Naive thymus-derived CD4-positive, alpha-beta T cell (primary cell): ENCODE results near the gene WDR75. TPM values are rescaled to one million over a fixed set of nuclear protein-coding genes. Genes with fewer than 3 reads are reported as not detected.

Experiments used
- ATAC-seq: fragments of 150-1000 bp; cut with Tn5 transposase; 2 replicates; pipeline ENCODE4 v1.10.0; 2021; ENCODE audit warnings: mild to moderate bottlenecking, moderate library complexity
- CTCF ChIA-PET: fragments of 350-600 bp; sonication (Branson Sonifier 250); formaldehyde crosslinking; loops from one replicate; lab custom pipeline; 2021; ENCODE audit warnings: antibody characterized with exemption; lab: Charles Lee
- POLR2A ChIA-PET: fragments of 350-600 bp; sonication (Branson Sonifier 250); formaldehyde crosslinking; loops from one replicate; lab custom pipeline; 2021; ENCODE audit warnings: antibody characterized with exemption, inconsistent platforms; lab: Charles Lee
- DNase-seq, 9 donors: peaks; one replicate each; pipeline versions ENCODE4 v3.0.0 to v3.0.0-alpha.2; 2020 to 2022; ENCODE audit warnings: mixed read lengths in 1 of 9
- H3K27ac ChIP-seq: one replicate; pipeline ENCODE4 v1.7.0; 2013; ENCODE audit warnings: mild to moderate bottlenecking, low read depth, low read length, moderate library complexity
- H3K27me3 ChIP-seq, 2 donors: one replicate each; pipeline ENCODE4 v1.7.0; 2013; ENCODE audit warnings: low read length in 2 of 2, mild to moderate bottlenecking in 2 of 2, moderate library complexity in 2 of 2; ENCODE audit not compliant: control insufficient read depth in 2 of 2, insufficient read depth in 2 of 2
- H3K36me3 ChIP-seq, 3 experiments: 1 replicate in 2 of 3; 2 replicates in 1 of 3; pipeline ENCODE4 v1.7.0; 2013; ENCODE audit warnings: low read length in 3 of 3, mild to moderate bottlenecking in 3 of 3, moderate library complexity in 1 of 3; ENCODE audit not compliant: insufficient read depth in 3 of 3, control insufficient read depth in 2 of 3
- H3K4me1 ChIP-seq, 2 donors: one replicate each; pipeline ENCODE4 v1.7.0; 2013; ENCODE audit warnings: low read length in 2 of 2, mild to moderate bottlenecking in 2 of 2, moderate library complexity in 1 of 2; ENCODE audit not compliant: control insufficient read depth in 2 of 2, insufficient read depth in 2 of 2
- H3K4me3 ChIP-seq: 2 replicates; pipeline ENCODE4 v1.7.0; 2013; ENCODE audit warnings: mild to moderate bottlenecking, low read length
- H3K9me3 ChIP-seq, 3 experiments: 1 replicate in 2 of 3; 2 replicates in 1 of 3; pipeline ENCODE4 v1.7.0; 2013; ENCODE audit warnings: low read length in 3 of 3; ENCODE audit not compliant: control insufficient read depth in 2 of 3
- H3K27ac Mint-ChIP-seq, 9 donors: one replicate each; pipeline ENCODE4 v1.8.0; 2020 to 2022; ENCODE audit warnings: mixed read lengths in 9 of 9, mild to moderate bottlenecking in 8 of 9, moderate library complexity in 5 of 9, inconsistent platforms in 2 of 9
- H3K27me3 Mint-ChIP-seq, 5 donors: one replicate each; pipeline ENCODE4 v1.8.0; 2021 to 2022; ENCODE audit warnings: mixed read lengths in 5 of 5, mild to moderate bottlenecking in 1 of 5
- H3K36me3 Mint-ChIP-seq, 5 donors: one replicate each; pipeline ENCODE4 v1.8.0; 2020 to 2022; ENCODE audit warnings: mixed read lengths in 5 of 5, mild to moderate bottlenecking in 3 of 5, inconsistent platforms in 1 of 5
- H3K4me1 Mint-ChIP-seq, 7 donors: one replicate each; pipeline ENCODE4 v1.8.0; 2020 to 2022; ENCODE audit warnings: mixed read lengths in 7 of 7, mild to moderate bottlenecking in 3 of 7, inconsistent platforms in 1 of 7
- H3K4me3 Mint-ChIP-seq, 10 donors: one replicate each; pipeline ENCODE4 v1.8.0; 2020 to 2022; ENCODE audit warnings: mild to moderate bottlenecking in 10 of 10, mixed read lengths in 10 of 10, moderate library complexity in 6 of 10, inconsistent platforms in 2 of 10
- H3K9me3 Mint-ChIP-seq, 11 donors: one replicate each; pipeline ENCODE4 v1.8.0; 2020 to 2022; ENCODE audit warnings: mixed read lengths in 11 of 11, mild to moderate bottlenecking in 4 of 11, inconsistent platforms in 1 of 11, moderate library complexity in 1 of 11
- intact Hi-C, 2 donors: fragments of 100-400 bp; cut with micrococcal nuclease; formaldehyde crosslinking; loops; one replicate each; pipeline ENCODE4 v1.15.1; 2023
- polyA plus RNA-seq, 2 donors: library from polyadenylated mRNA; unstranded; fragments of 300-500 nt; fragmentation: Illumina TruSeq; gene quantifications; one replicate each; pipeline ENCODE4 v1.2.3, GENCODE V29; 2021
- total RNA-seq, 6 experiments: library from RNA in 5 of 6; stranded (reverse) in 5 of 6; gene quantifications; 1 replicate in 5 of 6; 2 replicates in 1 of 6; pipeline ENCODE4 v1.2.3 and lab custom pipeline; 2021 to 2026

The WDR75 gene
- total and polyA plus RNA-seq, 7 experiments from 2014 or later = 14.2 to 67.4 (median 45.3) TPM

DNA sequence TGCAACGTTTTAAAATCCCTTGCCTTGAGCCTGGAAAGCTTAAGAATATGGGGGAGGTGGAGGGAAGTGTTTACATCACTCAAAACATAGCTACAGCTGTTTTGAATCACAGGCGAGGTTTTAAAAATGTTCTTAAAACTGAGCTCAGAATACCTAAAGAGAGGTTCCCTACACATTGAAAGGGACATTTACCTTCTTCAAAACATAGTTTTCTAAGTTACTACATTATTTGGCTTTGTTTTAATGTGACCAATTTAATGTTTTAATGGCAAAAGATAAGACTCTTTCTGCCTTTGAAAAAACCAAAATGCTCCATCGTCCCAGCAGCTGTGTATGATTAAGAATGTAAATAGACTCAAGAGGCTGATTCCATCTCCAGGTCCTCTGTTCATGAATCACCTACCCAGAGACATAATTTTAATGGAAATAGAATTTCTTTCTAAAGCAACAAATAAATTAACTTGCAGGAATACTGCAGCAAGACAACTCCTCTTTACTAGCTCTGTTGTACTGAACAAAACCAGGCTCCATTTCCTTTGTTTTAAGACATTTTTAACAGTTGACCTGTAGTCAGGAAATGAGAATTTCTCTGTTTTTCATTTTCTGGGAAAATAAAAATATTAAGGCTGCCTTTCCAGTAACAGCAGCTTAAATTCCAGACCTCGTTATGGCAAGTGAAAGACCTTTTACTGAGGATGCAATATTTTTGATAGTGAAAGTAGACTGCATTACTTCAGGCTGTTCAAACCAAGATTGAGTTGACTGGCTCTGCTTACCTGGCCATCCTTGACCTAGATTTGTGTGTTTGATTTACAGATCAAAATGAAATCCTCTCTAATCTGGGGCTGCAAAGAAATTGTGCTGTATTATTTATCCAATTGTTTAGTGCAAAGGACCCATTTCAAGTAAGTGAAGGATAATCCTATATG, 33.7 kb upstream of the WDR75 start:
- Mint-ChIP-seq H3K4me3 (peak overlapping the region in 6 of 10 donors; percentile 17 to 48 (median 30)), H3K27me3 (no peaks in the 10 kb centered on the region), H3K36me3 (peaks cover 0 to 4% (median 0%) of the 10 kb centered on the region in 5 donors), H3K4me1 (peaks cover 5 to 23% (median 18%) of the 10 kb centered on the region in 7 donors), H3K9me3 (no peaks in the 10 kb centered on the region), H3K27ac (peak overlapping the region in 5 of 9 donors; percentile 13 to 58 (median 21))
- Histone ChIP-seq H3K9me3 (no peaks in the 10 kb centered on the region), H3K4me1 (peaks cover 0 to 8% of the 10 kb centered on the region in 2 donors), H3K4me3 (no peak overlapping the region), H3K36me3 (no peaks in the 10 kb centered on the region), H3K27ac (no peak overlapping the region), H3K27me3 (no peaks in the 10 kb centered on the region)
- CTCF ChIA-PET = interaction anchor here (1.4 to 1.6 kb wide), 3 partner anchors 265 to 314 kb away, joined by 3 to 4 read pairs (median 3); no protein-coding TSS in a partner anchor
- DNase-seq = no peak
- intact Hi-C loops = loop anchor here in 1 of 2 donors (5.0 kb wide), 1 partner anchor 105 kb away; no protein-coding TSS in a partner anchor
- no peak for ATAC-seq
- POLR2A ChIA-PET = interaction anchor here (0.6 kb wide), 1 partner anchor 21 kb away, joined by 6 read pairs; no protein-coding TSS in a partner anchor

DNA sequence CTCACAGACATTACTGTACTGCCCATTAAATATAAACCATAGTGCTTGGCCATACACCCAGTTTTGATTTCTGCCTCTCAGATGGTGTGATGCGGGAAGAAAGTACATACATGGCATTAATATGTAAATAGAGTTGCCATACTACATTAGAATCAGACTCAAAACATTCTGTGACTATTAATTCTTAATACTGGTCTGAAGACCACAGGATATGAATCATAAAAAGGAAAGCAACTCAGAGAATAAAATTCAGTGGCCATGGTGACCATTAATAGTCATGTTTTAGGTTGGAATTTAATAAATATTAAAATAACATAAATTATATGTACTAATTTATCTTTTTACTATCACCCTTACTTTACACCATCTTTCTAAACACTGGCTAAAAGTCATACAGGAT, 33.0 kb upstream of the WDR75 start:
- POLR2A ChIA-PET = interaction anchor here (0.6 kb wide), 1 partner anchor 20 kb away, joined by 6 read pairs; no protein-coding TSS in a partner anchor
- DNase-seq = no peak
- no peaks in the 10 kb centered on the region for H3K9me3 Mint-ChIP-seq
- peaks cover 5 to 23% (median 18%) of the 10 kb centered on the region in 7 donors for H3K4me1 Mint-ChIP-seq
- no peaks in the 10 kb centered on the region for H3K36me3 ChIP-seq
- no peaks in the 10 kb centered on the region for H3K27me3 ChIP-seq
- H3K36me3 Mint-ChIP-seq = peaks cover 0 to 1% (median 0%) of the 10 kb centered on the region in 5 donors
- H3K27ac ChIP-seq = no peak overlapping the region
- H3K4me3 Mint-ChIP-seq = peak overlapping the region in 1 of 10 donors; percentile 17
- CTCF ChIA-PET = interaction anchor here (1.4 to 1.5 kb wide), 2 partner anchors 265 to 268 kb away, joined by 3 read pairs; no protein-coding TSS in a partner anchor
- intact Hi-C loops = loop anchor here in 1 of 2 donors (5.0 kb wide), 1 partner anchor 106 kb away; no protein-coding TSS in a partner anchor
- H3K4me3 ChIP-seq = no peak overlapping the region
- no peaks in the 10 kb centered on the region for H3K27me3 Mint-ChIP-seq
- no peak overlapping the region for H3K27ac Mint-ChIP-seq
- no peaks in the 10 kb centered on the region for H3K9me3 ChIP-seq
- no peak for ATAC-seq
- H3K4me1 ChIP-seq = peaks cover 0 to 8% of the 10 kb centered on the region in 2 donors

DNA sequence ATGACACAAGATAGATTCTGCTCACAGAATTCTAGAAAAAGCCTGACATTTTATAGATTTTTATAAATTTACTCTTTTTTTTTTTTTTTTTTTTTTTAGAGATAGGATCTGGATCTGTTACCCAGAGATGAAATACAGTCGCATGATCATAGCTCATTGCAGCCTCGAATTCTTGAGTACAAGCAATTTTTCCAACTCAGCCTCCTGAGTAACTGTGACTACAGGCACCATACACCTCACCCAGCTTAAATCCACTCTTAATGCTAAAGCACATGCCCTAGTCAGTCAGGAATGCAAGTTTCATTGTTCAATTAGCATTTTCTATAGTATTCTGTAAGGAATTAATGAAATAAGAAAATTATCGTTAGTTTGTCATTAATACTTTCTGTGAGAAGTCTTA, 32.1 kb upstream of the WDR75 start:
- POLR2A ChIA-PET = no interaction called here
- H3K4me1 ChIP-seq = peaks cover 0 to 8% of the 10 kb centered on the region in 2 donors
- Mint-ChIP-seq H3K27ac (no peak overlapping the region), H3K36me3 (no peaks in the 10 kb centered on the region), H3K4me3 (no peak overlapping the region), H3K9me3 (no peaks in the 10 kb centered on the region), H3K4me1 (peaks cover 5 to 23% (median 18%) of the 10 kb centered on the region in 7 donors), H3K27me3 (no peaks in the 10 kb centered on the region)
- no peak overlapping the region for H3K4me3 ChIP-seq
- CTCF ChIA-PET = interaction anchor here (0.7 to 1.1 kb wide), 2 partner anchors 315 to 466 kb away, joined by 3 to 9 read pairs; no protein-coding TSS in a partner anchor
- no peak for DNase-seq
- no peaks in the 10 kb centered on the region for H3K27me3 ChIP-seq
- no peak overlapping the region for H3K27ac ChIP-seq
- intact Hi-C loops = loop anchor here in 1 of 2 donors (5.0 kb wide), 1 partner anchor 107 kb away; no protein-coding TSS in a partner anchor
- ATAC-seq = no peak
- H3K36me3 ChIP-seq = no peaks in the 10 kb centered on the region
- H3K9me3 ChIP-seq = no peaks in the 10 kb centered on the region

DNA sequence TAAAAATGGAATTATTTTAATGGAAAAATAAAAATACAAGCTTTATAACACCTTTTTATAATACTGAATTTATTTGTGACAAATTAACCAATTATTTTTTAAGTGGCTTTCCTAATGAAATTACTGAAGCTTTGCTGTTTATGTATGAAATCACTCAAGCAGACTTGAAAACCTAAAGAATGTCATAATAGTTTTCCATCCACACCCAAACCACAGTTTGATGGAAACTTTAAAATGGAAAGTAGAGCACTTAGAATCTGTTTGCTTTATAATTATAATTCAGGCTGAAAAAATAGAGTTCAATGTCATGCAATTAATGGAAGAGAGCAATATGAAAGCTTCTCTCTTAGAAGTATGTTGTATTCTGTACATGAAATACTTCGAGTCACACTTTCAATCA, 31.6 kb upstream of the WDR75 start:
- H3K27ac Mint-ChIP-seq = no peak overlapping the region
- H3K27me3 Mint-ChIP-seq = no peaks in the 10 kb centered on the region
- Histone ChIP-seq H3K4me1 (peaks cover 0 to 8% of the 10 kb centered on the region in 2 donors), H3K9me3 (no peaks in the 10 kb centered on the region), H3K4me3 (no peak overlapping the region), H3K36me3 (no peaks in the 10 kb centered on the region), H3K27me3 (no peaks in the 10 kb centered on the region), H3K27ac (no peak overlapping the region)
- no peak overlapping the region for H3K4me3 Mint-ChIP-seq
- no peaks in the 10 kb centered on the region for H3K9me3 Mint-ChIP-seq
- peaks cover 5 to 23% (median 18%) of the 10 kb centered on the region in 7 donors for H3K4me1 Mint-ChIP-seq
- intact Hi-C loops = loop anchor here (5.0 kb wide), 3 partner anchors 107 to 642 kb away; no protein-coding TSS in a partner anchor
- H3K36me3 Mint-ChIP-seq = no peaks in the 10 kb centered on the region
- no peak for ATAC-seq
- ChIA-PET CTCF (interaction anchor here (0.6 to 1.1 kb wide), 4 partner anchors 130 to 466 kb away, joined by 3 to 9 read pairs (median 6); no protein-coding TSS in a partner anchor), POLR2A (no interaction called here)
- no peak for DNase-seq

DNA sequence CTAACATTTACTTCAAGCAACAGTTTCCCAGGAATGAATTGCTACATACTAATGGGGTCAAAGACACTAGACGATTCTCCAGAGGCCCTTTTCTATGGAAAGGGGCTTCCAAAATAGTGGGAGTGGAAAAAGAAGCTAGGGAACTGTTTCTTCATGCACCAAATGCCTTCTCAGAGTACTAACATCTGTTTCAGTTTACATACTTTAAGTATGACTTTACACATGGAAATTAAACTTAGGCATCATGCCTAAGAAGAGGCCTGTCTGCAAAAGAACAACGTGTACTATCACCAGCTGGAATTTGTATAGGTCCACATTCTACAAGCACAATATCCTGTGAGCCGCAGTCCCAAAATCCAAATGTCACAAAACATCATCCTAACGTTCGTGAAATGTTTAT, 29.4 kb upstream of the WDR75 start:
- Mint-ChIP-seq H3K4me1 (peaks cover 5 to 18% (median 13%) of the 10 kb centered on the region in 7 donors), H3K4me3 (no peak overlapping the region), H3K9me3 (no peaks in the 10 kb centered on the region), H3K27ac (no peak overlapping the region), H3K36me3 (no peaks in the 10 kb centered on the region), H3K27me3 (no peaks in the 10 kb centered on the region)
- H3K4me3 ChIP-seq = no peak overlapping the region
- peaks cover 0 to 8% of the 10 kb centered on the region in 2 donors for H3K4me1 ChIP-seq
- ChIA-PET POLR2A (no interaction called here), CTCF (interaction anchor here (0.6 to 1.8 kb wide), 7 partner anchors 65 to 317 kb away, joined by 3 to 13 read pairs (median 5); no protein-coding TSS in a partner anchor)
- no peaks in the 10 kb centered on the region for H3K36me3 ChIP-seq
- no peak for ATAC-seq
- DNase-seq = no peak
- no peaks in the 10 kb centered on the region for H3K27me3 ChIP-seq
- intact Hi-C loops = loop anchor here (1.0 to 5.0 kb wide), 11 partner anchors 65 to 1831 kb away; no protein-coding TSS in a partner anchor
- no peak overlapping the region for H3K27ac ChIP-seq
- no peaks in the 10 kb centered on the region for H3K9me3 ChIP-seq

DNA sequence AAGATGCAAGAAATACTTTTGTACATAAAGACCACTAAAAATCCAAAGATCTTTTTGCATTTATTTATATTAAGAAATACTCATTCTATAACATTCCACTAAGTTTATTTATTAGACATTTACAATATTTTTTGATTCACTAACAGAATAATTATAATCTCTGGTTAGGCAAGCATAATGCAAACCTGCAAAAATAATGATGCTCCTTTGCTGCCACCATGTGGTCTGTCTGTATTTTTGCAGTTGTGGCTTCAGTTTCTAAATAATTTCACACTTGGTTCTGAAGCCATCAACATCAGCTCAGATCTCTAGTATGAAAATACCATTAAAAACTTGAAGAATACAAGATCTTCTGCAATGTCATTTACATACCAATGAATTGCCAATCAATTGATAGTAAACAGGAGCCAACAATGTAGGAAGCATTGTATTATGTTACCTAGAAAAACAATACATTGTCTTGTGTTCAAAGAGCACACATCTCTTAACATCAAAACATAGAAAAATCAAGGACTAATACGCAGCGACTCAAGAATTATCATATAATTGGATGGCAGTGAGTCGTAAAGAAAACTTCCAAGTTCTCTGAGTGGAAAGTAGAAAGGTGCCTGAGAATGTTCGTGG, 28.8 kb upstream of the WDR75 start:
- ChIA-PET POLR2A (interaction anchor here (0.7 kb wide), 1 partner anchor 318 kb away, joined by 4 read pairs; no protein-coding TSS in a partner anchor), CTCF (interaction anchor here (0.6 to 1.8 kb wide), 8 partner anchors 9 to 336 kb away, joined by 3 to 13 read pairs (median 3); no protein-coding TSS in a partner anchor)
- intact Hi-C loops = loop anchor here (1.0 to 5.0 kb wide), 11 partner anchors 66 to 1832 kb away; no protein-coding TSS in a partner anchor
- H3K9me3 Mint-ChIP-seq = no peaks in the 10 kb centered on the region
- no peaks in the 10 kb centered on the region for H3K27me3 ChIP-seq
- H3K9me3 ChIP-seq = no peaks in the 10 kb centered on the region
- no peak overlapping the region for H3K4me3 Mint-ChIP-seq
- H3K4me1 ChIP-seq = peaks cover 0 to 7% of the 10 kb centered on the region in 2 donors
- H3K27me3 Mint-ChIP-seq = no peaks in the 10 kb centered on the region
- H3K27ac ChIP-seq = no peak overlapping the region
- no peak overlapping the region for H3K4me3 ChIP-seq
- H3K36me3 Mint-ChIP-seq = no peaks in the 10 kb centered on the region
- no peak overlapping the region for H3K27ac Mint-ChIP-seq
- H3K4me1 Mint-ChIP-seq = peaks cover 4 to 12% (median 9%) of the 10 kb centered on the region in 7 donors
- ATAC-seq (peak; percentile 67), DNase-seq (peak in 8 of 9 donors; percentile 18 to 64 (median 51))
- no peaks in the 10 kb centered on the region for H3K36me3 ChIP-seq
